HL-60 (cell line): Measurements from ENCODE around the gene LMF1.

Experiments
- CTCF ChIP-seq: IDR thresholded peaks from one replicate; pipeline ENCODE4 v1.5.1; 2011; ENCODE audit warnings: low read length, control low read depth, inconsistent platforms; ENCODE audit not compliant: insufficient read depth
- REST ChIP-seq: IDR thresholded peaks from 2 replicates; pipeline ENCODE4 v1.6.1; 2012; ENCODE audit warnings: low read depth; ENCODE audit not compliant: insufficient replicate concordance

- TF ChIP-seq REST, result no peak
- TF ChIP-seq CTCF, result no peak
These were observed 94.8 kb downstream of the LMF1 start for GRCh38 chr16:876041-876335.
